T-helper 2 cell (primary cell): ENCODE data around the gene ECHS1.
"Not testable (repeated sequence)": the region's sequence is repeated elsewhere in the genome, so short reads cannot be mapped to it uniquely, and the experiment has no call there.

Source experiments
- DNase-seq, 5 experiments: peaks; one replicate each; pipeline versions ENCODE4 v3.0.0 to v3.0.0-alpha.2; 2012 to 2022

ECHS1 gene

GRCh38 chr10:133378251-133379096, 5.3 kb upstream of the ECHS1 start:
- DNase-seq, result peak in 4 of 5 experiments; percentile 37 to 75 (median 42)

- DNase-seq, result no peak
These were observed 4.7 kb upstream of the ECHS1 start for GRCh38 chr10:133377818-133378250.

GRCh38 chr10:133377025-133377817, 4.1 kb upstream of the ECHS1 start:
- DNase-seq, result no peak

- not testable (repeated sequence) for DNase-seq
These were observed 3.0 kb upstream of the ECHS1 start for GRCh38 chr10:133376183-133376582.

GRCh38 chr10:133375357-133376115, 2.4 kb upstream of the ECHS1 start:
- DNase-seq, result no peak

GRCh38 chr10:133372507-133372906, 647 bp downstream of the ECHS1 start:
- DNase-seq, result no peak

GRCh38 chr10:133370030-133370786, 2.9 kb downstream of the ECHS1 start:
- DNase-seq, result no peak

- no peak for DNase-seq
These were observed 5.0 kb downstream of the ECHS1 start for GRCh38 chr10:133368153-133368552.

- DNase-seq, result not testable (repeated sequence)
These were observed 5.7 kb downstream of the ECHS1 start for GRCh38 chr10:133367461-133367860.

- no peak for DNase-seq
These were observed 6.4 kb downstream of the ECHS1 start for GRCh38 chr10:133366751-133367150.

GRCh38 chr10:133366130-133366478, 7.0 kb downstream of the ECHS1 start:
- DNase-seq, result no peak

GRCh38 chr10:133365461-133366129, 7.6 kb downstream of the ECHS1 start:
- no peak for DNase-seq

GRCh38 chr10:133364645-133365431, 8.3 kb downstream of the ECHS1 start:
- no peak for DNase-seq

- no peak for DNase-seq
These were observed 10.3 kb downstream of the ECHS1 start for GRCh38 chr10:133362846-133363245.

GRCh38 chr10:133361773-133362441, 11.2 kb downstream of the ECHS1 start:
- no peak for DNase-seq

GRCh38 chr10:133361227-133361626, 11.9 kb downstream of the ECHS1 start:
- no peak for DNase-seq

- DNase-seq, result no peak
These were observed 13.1 kb downstream of the ECHS1 start for GRCh38 chr10:133359972-133360610.

GRCh38 chr10:133359554-133359971, 13.6 kb downstream of the ECHS1 start:
- DNase-seq, result peak in 2 of 5 experiments; percentile 24 to 25

GRCh38 chr10:133358925-133359310, 14.2 kb downstream of the ECHS1 start:
- DNase-seq, result no peak
